DOHH2 (cell line): ENCODE data around the gene OBSCN.

Experiments used
- H3F3A ChIP-seq: fragments of 200-600 bp; sonication (generic), shearing (Covaris generic); 2 replicates; pipeline ENCODE4 v1.6.0; 2016; ENCODE audit warnings: antibody characterized with exemption, mild to moderate bottlenecking; ENCODE audit not compliant: control insufficient read depth, insufficient read depth
- H3K27ac ChIP-seq: fragments of 200-600 bp; sonication (generic); 2 replicates; pipeline ENCODE4 v1.5.1; 2014; ENCODE audit warnings: low read depth, mild to moderate bottlenecking, low read length, moderate library complexity
- H3K27me3 ChIP-seq: fragments of 200-600 bp; sonication (generic); 2 replicates; pipeline ENCODE4 v1.6.1; 2014; ENCODE audit warnings: mild to moderate bottlenecking, low read length, mixed read lengths; ENCODE audit not compliant: control insufficient read depth
- H3K36me3 ChIP-seq: fragments of 200-600 bp; sonication (generic); 2 replicates; pipeline ENCODE4 v1.6.1; 2014; ENCODE audit warnings: mild to moderate bottlenecking, low read length, moderate library complexity, mixed read lengths; ENCODE audit not compliant: control insufficient read depth
- H3K4me1 ChIP-seq: fragments of 200-600 bp; sonication (generic); 2 replicates; pipeline ENCODE4 v1.6.1; 2014; ENCODE audit warnings: mild to moderate bottlenecking, low read length, mixed read lengths; ENCODE audit not compliant: control insufficient read depth
- H3K4me2 ChIP-seq: fragments of 200-600 bp; sonication (generic); 2 replicates; pipeline ENCODE4 v1.6.0; 2014; ENCODE audit warnings: mild to moderate bottlenecking, low read length, moderate library complexity
- H3K4me3 ChIP-seq: fragments of 200-600 bp; sonication (generic); 2 replicates; pipeline ENCODE4 v1.5.1; 2014; ENCODE audit warnings: mild to moderate bottlenecking, low read length, mixed read lengths
- H3K79me2 ChIP-seq: fragments of 200-600 bp; sonication (generic); 2 replicates; pipeline ENCODE4 v1.6.1; 2014; ENCODE audit warnings: mild to moderate bottlenecking, low read length, mixed read lengths; ENCODE audit not compliant: control insufficient read depth
- H3K9me2 ChIP-seq: fragments of 200-600 bp; sonication (generic); replicated peaks from 2 replicates; pipeline ENCODE4 v1.6.1; 2014; ENCODE audit warnings: mild to moderate bottlenecking, low read length, mixed read lengths; ENCODE audit not compliant: control insufficient read depth
- H3K9me3 ChIP-seq: fragments of 200-600 bp; sonication (generic); 2 replicates; pipeline ENCODE4 v1.6.1; 2014; ENCODE audit warnings: antibody characterized with exemption, low read length, mixed read lengths; ENCODE audit not compliant: control insufficient read depth, insufficient read depth
- H4K20me1 ChIP-seq: fragments of 200-600 bp; sonication (generic); 2 replicates; pipeline ENCODE4 v1.6.0; 2014; ENCODE audit warnings: low read depth, mild to moderate bottlenecking, antibody characterized with exemption, low read length, moderate library complexity; ENCODE audit not compliant: control insufficient read depth, insufficient read depth
- CTCF ChIP-seq: fragments of 200-600 bp; sonication (generic); IDR thresholded peaks from one replicate; pipeline ENCODE4 v1.5.1; 2014; ENCODE audit warnings: antibody characterized with exemption, mild to moderate bottlenecking, low read depth, low read length; ENCODE audit not compliant: poor library complexity, severe bottlenecking
- EZH2phosphoT487 ChIP-seq: fragments of 200-600 bp; sonication (generic); IDR thresholded peaks from 2 replicates; pipeline ENCODE4 v1.6.1; 2017; ENCODE audit warnings: borderline replicate concordance, mild to moderate bottlenecking, antibody characterized with exemption, low read length, moderate library complexity, mixed read lengths

The OBSCN gene

GRCh38 chr1:228337031-228337564, 129.3 kb downstream of the OBSCN start:
- Histone ChIP-seq H3K4me1 (no peaks in the 10 kb centered on the region), H3K79me2 (no peaks in the 10 kb centered on the region), H3K27me3 (no peaks in the 10 kb centered on the region), H3K4me2 (no peak overlapping the region), H3K36me3 (no peaks in the 10 kb centered on the region), H3K9me3 (no peaks in the 10 kb centered on the region), H4K20me1 (no peaks in the 10 kb centered on the region), H3K27ac (no peak overlapping the region), H3F3A (no peaks in the 10 kb centered on the region), H3K4me3 (no peak overlapping the region), H3K9me2 (no peaks in the 10 kb centered on the region)
- TF ChIP-seq CTCF (no peak), EZH2phosphoT487 (no peak)

- Histone ChIP-seq H3K9me3 (no peaks in the 10 kb centered on the region), H3K9me2 (no peaks in the 10 kb centered on the region), H3F3A (no peaks in the 10 kb centered on the region), H3K27me3 (no peaks in the 10 kb centered on the region), H3K79me2 (no peaks in the 10 kb centered on the region), H3K36me3 (no peaks in the 10 kb centered on the region), H3K4me3 (no peak overlapping the region), H3K4me2 (no peak overlapping the region), H3K27ac (no peak overlapping the region), H3K4me1 (no peaks in the 10 kb centered on the region), H4K20me1 (no peaks in the 10 kb centered on the region)
- TF ChIP-seq CTCF (no peak), EZH2phosphoT487 (no peak)
Observed at GRCh38 chr1:228337711-228338520, 130.1 kb downstream of the OBSCN start.

- H3K4me1 ChIP-seq = no peaks in the 10 kb centered on the region
- H3K27ac ChIP-seq = no peak overlapping the region
- no peaks in the 10 kb centered on the region for H3K27me3 ChIP-seq
- no peak for TF ChIP-seq EZH2phosphoT487
- no peak for TF ChIP-seq CTCF
- no peak overlapping the region for H3K4me3 ChIP-seq
- H3K9me3 ChIP-seq = no peaks in the 10 kb centered on the region
- no peaks in the 10 kb centered on the region for H3K79me2 ChIP-seq
- H3F3A ChIP-seq = no peaks in the 10 kb centered on the region
- H3K4me2 ChIP-seq = no peak overlapping the region
- no peaks in the 10 kb centered on the region for H3K9me2 ChIP-seq
- H4K20me1 ChIP-seq = no peaks in the 10 kb centered on the region
- no peaks in the 10 kb centered on the region for H3K36me3 ChIP-seq
Observed at GRCh38 chr1:228338521-228339051, 130.7 kb downstream of the OBSCN start.
